Neural progenitor cell (in vitro differentiated cells): ENCODE results near the gene ARHGAP33.

Experiments used
- CTCF ChIP-seq: fragments of 200-600 bp; sonication (generic); IDR thresholded peaks from 2 replicates; pipeline ENCODE4 v1.5.1; 2017; ENCODE audit warnings: antibody characterized with exemption, mild to moderate bottlenecking
- EZH2 ChIP-seq: fragments of 200-600 bp; sonication (generic); IDR thresholded peaks from 2 replicates; pipeline ENCODE4 v1.6.1; 2017; ENCODE audit warnings: antibody characterized with exemption, mild to moderate bottlenecking, moderate library complexity
- EZH2phosphoT487 ChIP-seq: fragments of 200-600 bp; sonication (generic); IDR thresholded peaks from 2 replicates; pipeline ENCODE4 v1.6.1; 2017; ENCODE audit warnings: antibody characterized with exemption

DNA sequence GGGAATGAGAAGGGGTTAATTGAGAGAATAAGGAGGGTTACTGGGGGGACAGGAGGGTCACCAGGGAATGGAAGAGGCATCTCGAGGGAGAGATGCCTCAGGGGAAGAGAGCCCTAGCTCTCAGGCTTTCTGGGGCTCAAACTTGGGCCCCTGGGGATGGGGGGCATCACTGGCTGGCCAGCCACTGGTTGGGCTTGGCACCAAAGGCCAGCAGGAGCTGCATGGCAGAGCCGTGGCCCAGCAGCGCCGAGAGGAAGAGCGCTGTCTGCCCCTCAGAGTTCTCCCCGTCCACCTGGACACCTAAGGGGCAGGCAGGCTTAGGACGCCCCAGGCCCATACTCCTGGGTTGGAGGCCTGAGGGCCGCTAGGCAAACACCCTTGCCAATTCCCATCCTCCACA lies 17.5 kb downstream of the ARHGAP33 start:
- no peak for TF ChIP-seq CTCF
- no peak for TF ChIP-seq EZH2
- TF ChIP-seq EZH2phosphoT487: no peak
